ENCODE results near the gene RNF157. TPM values are rescaled to one million over a fixed set of nuclear protein-coding genes. Genes with fewer than 3 reads are reported as not detected.
A peak's percentile ranks its signal among the peaks of the same experiment; 100 is the strongest.

The RNF157 gene
- total and polyA plus RNA-seq, 2 experiments from 2014 or later = 11.0 to 15.0 TPM

DNA sequence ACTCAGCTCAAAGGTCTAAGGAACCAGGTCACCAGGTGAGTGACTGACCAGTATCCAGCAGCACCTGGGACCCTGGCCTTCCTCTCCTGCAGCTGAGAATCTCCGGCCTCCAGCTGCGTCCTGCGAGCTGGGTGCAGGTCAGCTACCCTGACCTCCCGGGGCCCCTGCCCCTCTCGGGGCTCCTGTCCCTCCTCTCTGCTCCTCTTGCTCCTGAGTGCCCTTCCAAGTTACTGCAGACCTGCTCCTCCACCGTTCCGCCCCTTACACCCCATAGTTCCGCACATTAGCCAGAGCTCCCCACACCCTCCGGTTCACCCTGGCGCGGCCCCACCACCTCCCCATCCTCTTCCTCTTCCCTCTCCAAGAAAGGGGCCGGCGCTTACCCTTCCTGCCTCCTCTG is 109.8 kb downstream of the RNF157 start:
- Histone ChIP-seq H3K36me3 (no peaks in the 10 kb centered on the region), H3K27me3 (peaks cover 70% of the 10 kb centered on the region), H3K4me1 (ENCODE audit: low read depth) (no peaks in the 10 kb centered on the region), H3K27ac (no peak overlapping the region), H3K9me3 (ENCODE audit: low read depth) (no peaks in the 10 kb centered on the region), H3K4me3 (no peak overlapping the region)
- TF ChIP-seq, protein P1, sequence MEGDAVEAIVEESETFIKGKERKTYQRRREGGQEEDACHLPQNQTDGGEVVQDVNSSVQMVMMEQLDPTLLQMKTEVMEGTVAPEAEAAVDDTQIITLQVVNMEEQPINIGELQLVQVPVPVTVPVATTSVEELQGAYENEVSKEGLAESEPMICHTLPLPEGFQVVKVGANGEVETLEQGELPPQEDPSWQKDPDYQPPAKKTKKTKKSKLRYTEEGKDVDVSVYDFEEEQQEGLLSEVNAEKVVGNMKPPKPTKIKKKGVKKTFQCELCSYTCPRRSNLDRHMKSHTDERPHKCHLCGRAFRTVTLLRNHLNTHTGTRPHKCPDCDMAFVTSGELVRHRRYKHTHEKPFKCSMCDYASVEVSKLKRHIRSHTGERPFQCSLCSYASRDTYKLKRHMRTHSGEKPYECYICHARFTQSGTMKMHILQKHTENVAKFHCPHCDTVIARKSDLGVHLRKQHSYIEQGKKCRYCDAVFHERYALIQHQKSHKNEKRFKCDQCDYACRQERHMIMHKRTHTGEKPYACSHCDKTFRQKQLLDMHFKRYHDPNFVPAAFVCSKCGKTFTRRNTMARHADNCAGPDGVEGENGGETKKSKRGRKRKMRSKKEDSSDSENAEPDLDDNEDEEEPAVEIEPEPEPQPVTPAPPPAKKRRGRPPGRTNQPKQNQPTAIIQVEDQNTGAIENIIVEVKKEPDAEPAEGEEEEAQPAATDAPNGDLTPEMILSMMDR (IDR thresholded peaks at IDR 0.05; ENCODE audit: low read depth, low read length) = no peak
- no peak for DNase-seq (ENCODE audit: low read depth in 1 of 2, low spot score in 1 of 2)

DNA sequence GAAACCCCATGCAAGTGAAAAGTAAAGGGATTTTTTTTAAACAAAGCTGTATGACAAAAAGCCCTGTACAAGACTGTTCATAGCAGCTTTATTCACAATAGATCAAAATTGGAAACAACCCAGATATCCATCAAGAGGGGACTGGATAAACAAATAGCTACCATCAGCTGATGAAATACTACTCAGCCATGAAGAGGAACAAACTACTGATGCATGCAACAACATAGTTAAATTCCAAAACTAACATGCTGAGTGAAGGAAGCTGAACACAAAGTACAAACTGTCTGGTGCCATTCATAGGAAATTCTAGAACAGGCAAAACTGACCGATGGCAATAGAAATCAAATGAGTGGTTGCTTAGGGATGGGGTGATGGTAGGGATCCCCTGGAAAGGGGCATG is 114.4 kb downstream of the RNF157 start:
- H3K27me3 ChIP-seq = peaks cover 24% of the 10 kb centered on the region
- no peak for DNase-seq (ENCODE audit: low read depth in 1 of 2, low spot score in 1 of 2)
- TF ChIP-seq, protein P1 (IDR thresholded peaks at IDR 0.05; ENCODE audit: low read depth, low read length) = no peak
- no peak overlapping the region for H3K4me3 ChIP-seq
- no peak overlapping the region for H3K27ac ChIP-seq
- no peaks in the 10 kb centered on the region for H3K4me1 ChIP-seq (ENCODE audit: low read depth)
- H3K36me3 ChIP-seq = no peaks in the 10 kb centered on the region
- H3K9me3 ChIP-seq (ENCODE audit: low read depth) = no peaks in the 10 kb centered on the region

DNA sequence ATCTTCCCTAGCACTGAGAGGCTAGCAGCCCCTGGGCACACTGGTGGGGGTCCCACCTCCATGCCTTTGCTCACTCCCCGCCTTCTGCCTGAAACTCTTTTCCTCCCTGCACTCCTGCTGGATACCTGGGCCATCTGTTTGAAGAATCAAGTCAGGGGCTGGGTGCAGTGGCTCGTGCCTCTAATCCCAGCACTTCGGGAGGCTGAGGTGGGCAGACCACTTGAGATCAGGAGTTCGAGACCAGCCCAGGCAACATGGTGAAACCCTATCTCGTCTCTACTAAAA is 115.0 kb downstream of the RNF157 start:
- Histone ChIP-seq H3K4me1 (ENCODE audit: low read depth) (no peaks in the 10 kb centered on the region), H3K36me3 (no peaks in the 10 kb centered on the region)
- TF ChIP-seq, protein P1 (IDR thresholded peaks at IDR 0.05; ENCODE audit: low read depth, low read length) = no peak

DNA sequence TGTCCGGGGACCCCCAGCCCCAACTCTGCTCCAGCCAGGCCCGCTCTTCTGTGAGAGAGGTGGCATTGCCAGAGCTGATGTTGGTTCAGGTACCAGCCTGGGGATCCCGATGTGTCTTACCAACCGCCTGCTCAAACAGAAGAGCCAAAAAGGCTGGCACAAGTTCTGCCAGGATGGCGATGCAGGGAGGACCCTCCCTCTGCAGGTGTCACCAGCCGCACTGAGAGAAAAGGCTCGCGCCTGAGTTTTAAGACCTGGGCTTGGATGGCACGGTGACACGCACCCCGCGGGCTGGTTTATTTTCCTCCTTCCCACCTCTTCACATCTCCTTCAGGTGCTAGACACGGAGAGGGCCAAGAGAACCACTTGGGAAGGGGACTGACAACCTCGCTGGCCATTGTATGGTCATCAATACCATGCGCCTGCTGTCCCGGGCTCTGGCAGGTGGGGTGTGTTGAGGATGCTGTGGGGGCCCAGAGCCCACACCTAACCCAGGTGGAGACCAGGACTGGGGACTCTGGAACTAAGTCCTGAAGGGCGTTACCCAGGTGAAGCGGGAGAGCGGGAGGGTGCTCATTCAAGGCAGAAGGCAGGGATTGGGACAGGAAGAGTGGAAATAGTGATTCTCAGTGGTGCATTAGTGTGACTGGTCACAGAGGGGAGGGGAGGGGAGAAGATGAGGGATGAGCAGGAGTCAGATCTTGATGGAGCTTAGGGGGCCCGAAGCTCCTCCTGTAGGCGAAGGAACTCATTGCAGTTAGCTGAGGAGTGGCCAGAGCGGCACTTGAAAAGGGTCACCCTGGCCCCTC is 115.5 kb downstream of the RNF157 start:
- no peaks in the 10 kb centered on the region for H3K36me3 ChIP-seq
- no peaks in the 10 kb centered on the region for H3K9me3 ChIP-seq (ENCODE audit: low read depth)
- no peak overlapping the region for H3K27ac ChIP-seq
- DNase-seq (ENCODE audit: low read depth in 1 of 2, low spot score in 1 of 2) = no peak
- H3K4me1 ChIP-seq (ENCODE audit: low read depth) = no peaks in the 10 kb centered on the region
- H3K27me3 ChIP-seq = peaks cover 13% of the 10 kb centered on the region
- TF ChIP-seq, protein P1 (IDR thresholded peaks at IDR 0.05; ENCODE audit: low read depth, low read length) = peak; percentile 41
- no peak overlapping the region for H3K4me3 ChIP-seq

More for the DNA sequence above, 115.0 kb downstream of the RNF157 start:
- no peaks in the 10 kb centered on the region for H3K9me3 ChIP-seq (ENCODE audit: low read depth)
- H3K4me3 ChIP-seq = no peak overlapping the region
- peaks cover 19% of the 10 kb centered on the region for H3K27me3 ChIP-seq
- H3K27ac ChIP-seq = no peak overlapping the region
- no peak for DNase-seq (ENCODE audit: low read depth in 1 of 2, low spot score in 1 of 2)

DNA sequence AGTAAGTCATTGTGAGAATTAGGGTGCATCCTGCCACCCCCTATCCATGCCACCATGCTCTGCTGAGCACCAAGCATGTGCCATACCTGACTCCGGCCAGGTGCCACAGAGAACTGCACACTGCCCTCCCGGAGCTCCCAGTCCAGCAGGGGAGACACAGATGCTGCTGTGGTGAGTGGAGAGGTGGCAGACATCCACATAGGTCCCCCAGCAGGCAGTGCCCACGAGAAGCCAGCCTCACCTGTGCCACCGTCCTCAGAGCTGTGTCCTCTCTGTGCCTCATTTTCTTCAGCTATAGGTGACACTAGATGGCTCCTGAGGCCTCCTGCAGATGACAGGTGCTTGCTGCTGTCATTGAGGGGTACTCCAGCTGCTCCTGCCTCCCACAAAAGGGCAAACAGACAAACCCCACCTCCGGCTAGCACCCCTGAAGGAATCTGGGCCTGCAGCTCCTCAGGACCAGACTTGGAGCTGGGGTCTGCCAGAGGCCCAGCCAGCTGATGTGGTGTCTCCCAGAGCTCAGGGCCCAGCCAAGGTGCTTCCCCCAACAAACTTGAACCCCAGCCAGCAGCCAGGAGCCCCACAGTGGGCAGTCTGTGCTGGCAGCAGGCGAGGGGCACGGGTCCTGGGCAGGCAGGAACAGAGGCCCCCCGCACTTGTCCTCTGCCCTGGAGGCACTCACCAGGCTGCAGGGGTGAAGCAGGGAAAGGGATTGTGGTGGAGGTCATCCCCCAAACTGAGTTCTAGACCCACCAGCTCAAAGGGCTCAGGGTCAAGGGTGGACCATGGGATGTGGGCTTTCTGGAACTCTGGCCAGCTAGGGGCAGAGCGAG is 116.3 kb downstream of the RNF157 start:
- H3K27me3 ChIP-seq = peaks cover 8% of the 10 kb centered on the region
- H3K27ac ChIP-seq = no peak overlapping the region
- TF ChIP-seq, protein P1 (IDR thresholded peaks at IDR 0.05; ENCODE audit: low read depth, low read length) = no peak
- H3K4me1 ChIP-seq (ENCODE audit: low read depth) = no peaks in the 10 kb centered on the region
- H3K9me3 ChIP-seq (ENCODE audit: low read depth) = no peaks in the 10 kb centered on the region
- no peak for DNase-seq (ENCODE audit: low read depth in 1 of 2, low spot score in 1 of 2)
- no peak overlapping the region for H3K4me3 ChIP-seq
- H3K36me3 ChIP-seq = no peaks in the 10 kb centered on the region
